ENCODE measurements around the gene FOLR1. TPM values are rescaled to one million over a fixed set of nuclear protein-coding genes. Genes with fewer than 3 reads are reported as not detected.
"Not testable (repeated sequence)": the region's sequence is repeated elsewhere in the genome, so short reads cannot be mapped to it uniquely, and the experiment has no call there.

FOLR1 gene
- total RNA-seq, 1 experiment from 2014 or later: 0.40 TPM

- POLR2A ChIA-PET: interaction anchor here (0.8 to 0.9 kb wide), 2 partner anchors 9 to 17 kb away, joined by 3 read pairs; no protein-coding TSS in a partner anchor
- intact Hi-C loops (cut with micrococcal nuclease): no loop called here
- TF ChIP-seq CTCF (IDR thresholded peaks at IDR 0.05; ENCODE audit: unreplicated experiment): no peak
- CTCF ChIA-PET: interaction anchor here (0.6 to 0.9 kb wide), 2 partner anchors 59 to 208 kb away, joined by 3 to 4 read pairs; no protein-coding TSS in a partner anchor
- Mint-ChIP-seq H3K9me3 (ENCODE audit: unreplicated experiment) (no peaks in the 10 kb centered on the region), H3K4me1 (ENCODE audit: insufficient read depth, unreplicated experiment) (no peaks in the 10 kb centered on the region), H3K4me3 (ENCODE audit: unreplicated experiment) (no peak overlapping the region), H3K27ac (ENCODE audit: low read depth, unreplicated experiment) (no peak overlapping the region), H3K27me3 (ENCODE audit: insufficient read depth, unreplicated experiment) (no peaks in the 10 kb centered on the region), H3K36me3 (ENCODE audit: insufficient read depth, unreplicated experiment) (no peaks in the 10 kb centered on the region)
- no peak for DNase-seq (ENCODE audit: unreplicated experiment)
- BruUV-seq (replicated peaks): no TSS peak
Measured at GRCh38 chr11:72202571-72202970, 10.6 kb downstream of the FOLR1 start.

- no peaks in the 10 kb centered on the region for H3K27me3 Mint-ChIP-seq (ENCODE audit: insufficient read depth, unreplicated experiment)
- BruUV-seq (replicated peaks): no TSS peak
- H3K9me3 Mint-ChIP-seq (ENCODE audit: unreplicated experiment): no peaks in the 10 kb centered on the region
- TF ChIP-seq CTCF (IDR thresholded peaks at IDR 0.05; ENCODE audit: unreplicated experiment): no peak
- ChIA-PET POLR2A (no interaction called here), CTCF (interaction anchor here (0.6 to 1.0 kb wide), 2 partner anchors 21 to 95 kb away, joined by 3 read pairs; no protein-coding TSS in a partner anchor)
- intact Hi-C loops (cut with micrococcal nuclease): no loop called here
- no peak overlapping the region for H3K4me3 Mint-ChIP-seq (ENCODE audit: unreplicated experiment)
- H3K27ac Mint-ChIP-seq (ENCODE audit: low read depth, unreplicated experiment): no peak overlapping the region
- no peaks in the 10 kb centered on the region for H3K36me3 Mint-ChIP-seq (ENCODE audit: insufficient read depth, unreplicated experiment)
- DNase-seq (ENCODE audit: unreplicated experiment): no peak
- no peaks in the 10 kb centered on the region for H3K4me1 Mint-ChIP-seq (ENCODE audit: insufficient read depth, unreplicated experiment)
Measured at GRCh38 chr11:72203163-72203562, 11.2 kb downstream of the FOLR1 start.

- Mint-ChIP-seq H3K36me3 (ENCODE audit: insufficient read depth, unreplicated experiment) (no peaks in the 10 kb centered on the region), H3K4me1 (ENCODE audit: insufficient read depth, unreplicated experiment) (no peaks in the 10 kb centered on the region), H3K27ac (ENCODE audit: low read depth, unreplicated experiment) (no peak overlapping the region), H3K4me3 (ENCODE audit: unreplicated experiment) (no peak overlapping the region), H3K27me3 (ENCODE audit: insufficient read depth, unreplicated experiment) (peaks cover 10% of the 10 kb centered on the region), H3K9me3 (ENCODE audit: unreplicated experiment) (no peaks in the 10 kb centered on the region)
- no peak for TF ChIP-seq CTCF (IDR thresholded peaks at IDR 0.05; ENCODE audit: unreplicated experiment)
- no peak for DNase-seq (ENCODE audit: unreplicated experiment)
- BruUV-seq (replicated peaks): no TSS peak
- intact Hi-C loops (cut with micrococcal nuclease): no loop called here
- ChIA-PET CTCF (interaction anchor here (0.7 kb wide), 1 partner anchor 141 kb away, joined by 3 read pairs; no protein-coding TSS in a partner anchor), POLR2A (interaction anchor here (0.9 to 1.8 kb wide), 4 partner anchors 13 to 61 kb away, joined by 3 to 6 read pairs (median 4); partner anchors contain the start of gene INPPL1)
Measured at GRCh38 chr11:72204886-72205285, 12.9 kb downstream of the FOLR1 start.

GRCh38 chr11:72206794-72207193 lies 14.9 kb downstream of the FOLR1 start:
- ChIA-PET CTCF (interaction anchor here (0.9 to 1.2 kb wide), 3 partner anchors 23 to 229 kb away, joined by 5 to 7 read pairs (median 5); no protein-coding TSS in a partner anchor), POLR2A (interaction anchor here (1.2 kb wide), 1 partner anchor 122 kb away, joined by 3 read pairs; no protein-coding TSS in a partner anchor)
- H3K36me3 Mint-ChIP-seq (ENCODE audit: insufficient read depth, unreplicated experiment); H3K4me3 Mint-ChIP-seq (ENCODE audit: unreplicated experiment); BruUV-seq (replicated peaks); H3K27ac Mint-ChIP-seq (ENCODE audit: low read depth, unreplicated experiment); H3K4me1 Mint-ChIP-seq (ENCODE audit: insufficient read depth, unreplicated experiment); DNase-seq (ENCODE audit: unreplicated experiment); H3K9me3 Mint-ChIP-seq (ENCODE audit: unreplicated experiment); intact Hi-C loops (cut with micrococcal nuclease): not testable (repeated sequence)
- H3K27me3 Mint-ChIP-seq (ENCODE audit: insufficient read depth, unreplicated experiment): peaks cover 14% of the 10 kb centered on the region

Data from MCF 10A (cell line).